Measurements from ENCODE around the gene TAF7L.

The TAF7L gene

GRCh38 chrX:101274198-101274597 is 16.9 kb downstream of the TAF7L start:
- in situ Hi-C loops (cut with MboI; ENCODE audit: low pct_unique_long_range_greater_than_20kb, low sequenced_read_pairs, unreplicated experiment) = no loop called here
- no peak for TF ChIP-seq CTCF (IDR thresholded peaks at IDR 0.05; ENCODE audit: extremely low read depth, insufficient read depth, missing control alignments)
- no peak for DNase-seq (ENCODE audit: low spot score)

- no peak for TF ChIP-seq CTCF (IDR thresholded peaks at IDR 0.05; ENCODE audit: extremely low read depth, insufficient read depth, missing control alignments)
- in situ Hi-C loops (cut with MboI; ENCODE audit: low pct_unique_long_range_greater_than_20kb, low sequenced_read_pairs, unreplicated experiment) = no loop called here
- no peak for DNase-seq (ENCODE audit: low spot score)
These were observed 25.2 kb downstream of the TAF7L start for GRCh38 chrX:101265869-101266428.

- no peak for DNase-seq (ENCODE audit: low spot score)
- in situ Hi-C loops (cut with MboI; ENCODE audit: low pct_unique_long_range_greater_than_20kb, low sequenced_read_pairs, unreplicated experiment) = no loop called here
- TF ChIP-seq CTCF (IDR thresholded peaks at IDR 0.05; ENCODE audit: extremely low read depth, insufficient read depth, missing control alignments) = no peak
These were observed 27.4 kb downstream of the TAF7L start for GRCh38 chrX:101263766-101264165.

GRCh38 chrX:101262590-101262989 is 28.5 kb downstream of the TAF7L start:
- in situ Hi-C loops (cut with MboI; ENCODE audit: low pct_unique_long_range_greater_than_20kb, low sequenced_read_pairs, unreplicated experiment) = no loop called here

GRCh38 chrX:101260435-101260834 is 30.7 kb downstream of the TAF7L start:
- no peak for DNase-seq (ENCODE audit: low spot score)
- TF ChIP-seq CTCF (IDR thresholded peaks at IDR 0.05; ENCODE audit: extremely low read depth, insufficient read depth, missing control alignments) = peak; percentile 29

More at GRCh38 chrX:101262590-101262989, 28.5 kb downstream of the TAF7L start:
- no peak for DNase-seq (ENCODE audit: low spot score)
- TF ChIP-seq CTCF (IDR thresholded peaks at IDR 0.05; ENCODE audit: extremely low read depth, insufficient read depth, missing control alignments) = no peak

GRCh38 chrX:101258259-101258581 is 32.9 kb downstream of the TAF7L start:
- in situ Hi-C loops (cut with MboI; ENCODE audit: low pct_unique_long_range_greater_than_20kb, low sequenced_read_pairs, unreplicated experiment) = no loop called here
- no peak for DNase-seq (ENCODE audit: low spot score)
- TF ChIP-seq CTCF (IDR thresholded peaks at IDR 0.05; ENCODE audit: extremely low read depth, insufficient read depth, missing control alignments) = no peak

More at GRCh38 chrX:101260435-101260834, 30.7 kb downstream of the TAF7L start:
- in situ Hi-C loops (cut with MboI; ENCODE audit: low pct_unique_long_range_greater_than_20kb, low sequenced_read_pairs, unreplicated experiment) = no loop called here
